Ishikawa (cell line): ENCODE results near the gene KIAA0319L.

ENCODE experiments used
- EP300 ChIP-seq: IDR thresholded peaks from 2 replicates; pipeline ENCODE4 v1.6.1; 2012; ENCODE audit warnings: borderline replicate concordance
- TAF1 ChIP-seq: IDR thresholded peaks from 2 replicates; pipeline ENCODE4 v1.6.1; 2012; ENCODE audit warnings: low read depth, mild to moderate bottlenecking
- ZBTB7A ChIP-seq: IDR thresholded peaks from 2 replicates; pipeline ENCODE4 v1.6.1; 2012; ENCODE audit warnings: low read depth

DNA sequence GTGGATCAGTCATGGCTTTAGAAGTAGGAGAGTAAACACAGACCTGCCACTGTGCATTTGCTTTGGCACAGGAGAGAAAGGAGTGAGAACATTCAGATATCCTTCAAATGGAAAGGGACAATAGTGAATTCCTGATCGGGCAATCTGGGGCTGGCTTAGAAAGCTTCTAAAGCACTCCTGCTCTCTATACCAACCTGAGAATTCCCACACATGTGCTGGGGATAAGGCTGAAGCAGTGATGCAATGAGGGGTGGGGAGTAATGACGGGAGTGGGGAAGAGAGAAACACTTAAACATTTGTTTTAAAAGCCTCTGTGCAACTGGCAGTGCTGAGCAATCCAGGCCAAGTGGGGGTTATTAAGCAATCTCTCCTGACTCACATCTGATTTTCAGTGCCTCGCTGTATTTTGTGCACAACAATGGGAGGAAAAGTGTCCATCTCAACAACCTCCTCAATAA lies 108.8 kb downstream of the KIAA0319L start:
- TF ChIP-seq TAF1 (no peak), EP300 (no peak), ZBTB7A (no peak)
